ENCODE data around the gene TIMP3.

The TIMP3 gene

GRCh38 chr22:32776397-32776796, 25.1 kb upstream of the TIMP3 start:
- no peak overlapping the region for H3K4me3 ChIP-seq (ENCODE audit: low read depth, low read length)
- TF ChIP-seq CTCF (IDR thresholded peaks at IDR 0.05; ENCODE audit: low read depth, low read length), result no peak

GRCh38 chr22:32776802-32777201, 24.7 kb upstream of the TIMP3 start:
- H3K4me3 ChIP-seq (ENCODE audit: low read depth, low read length), result no peak overlapping the region
- no peak for TF ChIP-seq CTCF (IDR thresholded peaks at IDR 0.05; ENCODE audit: low read depth, low read length)

- no peak overlapping the region for H3K4me3 ChIP-seq (ENCODE audit: low read depth, low read length)
- no peak for TF ChIP-seq CTCF (IDR thresholded peaks at IDR 0.05; ENCODE audit: low read depth, low read length)
Observed at GRCh38 chr22:32777987-32778386, 23.5 kb upstream of the TIMP3 start.

- TF ChIP-seq CTCF (IDR thresholded peaks at IDR 0.05; ENCODE audit: low read depth, low read length), result no peak
- no peak overlapping the region for H3K4me3 ChIP-seq (ENCODE audit: low read depth, low read length)
Observed at GRCh38 chr22:32780726-32781310, 20.7 kb upstream of the TIMP3 start.

- TF ChIP-seq CTCF (IDR thresholded peaks at IDR 0.05; ENCODE audit: low read depth, low read length), result no peak
- H3K4me3 ChIP-seq (ENCODE audit: low read depth, low read length), result no peak overlapping the region
Observed at GRCh38 chr22:32781695-32782094, 19.8 kb upstream of the TIMP3 start.

- H3K4me3 ChIP-seq (ENCODE audit: low read depth, low read length), result no peak overlapping the region
- no peak for TF ChIP-seq CTCF (IDR thresholded peaks at IDR 0.05; ENCODE audit: low read depth, low read length)
Observed at GRCh38 chr22:32785321-32786026, 16.0 kb upstream of the TIMP3 start.

GRCh38 chr22:32786027-32786418, 15.5 kb upstream of the TIMP3 start:
- no peak for TF ChIP-seq CTCF (IDR thresholded peaks at IDR 0.05; ENCODE audit: low read depth, low read length)
- H3K4me3 ChIP-seq (ENCODE audit: low read depth, low read length), result no peak overlapping the region
